ENCODE measurements around the gene SH3RF3. TPM values are rescaled to one million over a fixed set of nuclear protein-coding genes. Genes with fewer than 3 reads are reported as not detected.

SH3RF3 gene
- total RNA-seq, 1 donor from 2014 or later, result 0.28 TPM

DNA sequence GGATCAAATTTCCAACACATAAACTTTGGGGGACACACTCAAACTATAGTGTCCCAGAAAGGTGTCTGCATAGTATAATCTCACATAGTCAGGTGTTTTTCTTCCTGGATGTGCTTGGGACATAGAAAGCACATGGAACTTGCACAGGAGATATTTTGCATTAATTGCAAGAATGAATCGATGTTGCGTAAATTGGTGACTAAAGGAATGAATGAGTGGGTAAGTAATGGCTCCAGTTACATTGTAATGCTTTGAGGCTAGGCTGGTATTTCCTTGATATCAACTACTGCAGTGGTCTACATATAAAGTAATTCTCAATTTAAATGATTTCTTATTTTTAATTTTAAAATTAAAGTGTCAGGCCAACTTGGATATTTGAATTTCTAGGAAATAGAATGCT, 53.4 kb downstream of the SH3RF3 start:
- Mint-ChIP-seq H3K36me3 (peaks cover 8% of the 10 kb centered on the region), H3K4me1 (peaks cover 18% of the 10 kb centered on the region), H3K9me3 (peaks cover 24% of the 10 kb centered on the region), H3K4me3 (no peak overlapping the region), H3K27me3 (ENCODE audit: insufficient read depth, low read depth) (peaks cover 2% of the 10 kb centered on the region), H3K27ac (no peak overlapping the region)
- Histone ChIP-seq H3K36me3 (no peaks in the 10 kb centered on the region), H3K4me1 (peaks cover 4% of the 10 kb centered on the region), H3K27me3 (no peaks in the 10 kb centered on the region), H3F3A (ENCODE audit: low read depth) (no peaks in the 10 kb centered on the region), H3K4me2 (no peak overlapping the region), H3K27ac (no peak overlapping the region), H3K9ac (no peak overlapping the region), H3K79me2 (ENCODE audit: low read depth) (no peaks in the 10 kb centered on the region), H2AFZ (replicated peaks) (no peak overlapping the region), H4K20me1 (ENCODE audit: low read depth) (no peaks in the 10 kb centered on the region), H3K4me3 (no peak overlapping the region), H3K9me3 (ENCODE audit: low read depth) (no peaks in the 10 kb centered on the region)
- TF ChIP-seq CTCF (IDR thresholded peaks at IDR 0.05) (no peak), EZH2 (IDR thresholded peaks at IDR 0.05) (no peak), EZH2phosphoT487 (IDR thresholded peaks at IDR 0.05) (no peak)
- no peak for DNase-seq (ENCODE audit: low spot score)

DNA sequence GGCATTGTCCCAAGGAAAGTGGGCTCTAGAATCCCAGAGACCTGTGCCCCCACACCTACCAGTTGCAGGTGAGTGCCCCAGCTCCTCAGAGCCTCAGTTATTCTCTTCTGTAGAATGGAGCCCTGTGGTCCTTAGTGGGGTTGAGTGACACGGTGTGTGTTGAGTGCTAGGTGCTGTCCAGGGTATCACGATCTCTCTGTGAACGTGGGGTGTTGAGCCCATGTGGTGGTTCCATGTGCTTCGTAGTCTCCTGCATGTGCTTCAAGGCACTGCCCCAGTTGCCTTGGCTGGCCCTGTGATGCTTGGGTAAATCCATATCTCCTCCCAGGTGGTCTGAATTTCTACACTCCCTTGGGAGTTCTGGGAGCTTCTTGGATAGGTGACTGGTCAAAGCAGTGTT, 54.9 kb downstream of the SH3RF3 start:
- Histone ChIP-seq H2AFZ (replicated peaks) (no peak overlapping the region), H3K9ac (no peak overlapping the region), H3K4me3 (no peak overlapping the region), H3K9me3 (ENCODE audit: low read depth) (no peaks in the 10 kb centered on the region), H3K4me1 (no peaks in the 10 kb centered on the region), H3K27ac (no peak overlapping the region), H3K27me3 (no peaks in the 10 kb centered on the region), H3F3A (ENCODE audit: low read depth) (no peaks in the 10 kb centered on the region), H3K79me2 (ENCODE audit: low read depth) (no peaks in the 10 kb centered on the region), H3K4me2 (no peak overlapping the region), H3K36me3 (no peaks in the 10 kb centered on the region), H4K20me1 (ENCODE audit: low read depth) (no peaks in the 10 kb centered on the region)
- Mint-ChIP-seq H3K36me3 (peaks cover 8% of the 10 kb centered on the region), H3K9me3 (peaks cover 21% of the 10 kb centered on the region), H3K27ac (no peak overlapping the region), H3K4me3 (no peak overlapping the region), H3K27me3 (ENCODE audit: insufficient read depth, low read depth) (peaks cover 2% of the 10 kb centered on the region), H3K4me1 (peaks cover 19% of the 10 kb centered on the region)
- TF ChIP-seq CTCF (IDR thresholded peaks at IDR 0.05) (no peak), EZH2phosphoT487 (IDR thresholded peaks at IDR 0.05) (no peak), EZH2 (IDR thresholded peaks at IDR 0.05) (no peak)
- no peak for DNase-seq (ENCODE audit: low spot score)

DNA sequence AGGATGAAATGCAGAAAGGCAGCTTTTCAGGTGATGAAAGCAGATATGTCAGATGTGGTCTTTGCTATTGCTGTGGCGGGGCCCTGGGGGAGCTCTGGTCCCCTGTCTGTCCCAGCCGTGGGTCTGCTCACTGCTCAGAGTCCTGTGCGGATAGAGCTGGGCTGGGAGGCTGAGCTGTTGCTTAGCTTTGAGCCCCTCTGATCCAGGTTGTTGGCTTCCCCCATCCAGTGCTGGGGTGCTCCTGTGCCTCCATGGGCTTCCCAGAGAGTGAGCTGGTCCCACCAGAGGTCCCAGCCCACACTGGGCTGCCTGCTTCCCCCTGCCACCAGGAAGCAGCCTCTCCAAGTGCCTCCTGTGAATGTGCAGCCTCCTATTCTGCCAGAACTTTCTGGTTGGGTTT, 55.4 kb downstream of the SH3RF3 start:
- no peak overlapping the region for H3K27ac Mint-ChIP-seq
- no peak for DNase-seq (ENCODE audit: low spot score)
- TF ChIP-seq CTCF (IDR thresholded peaks at IDR 0.05), result no peak
- TF ChIP-seq EZH2phosphoT487 (IDR thresholded peaks at IDR 0.05), result no peak
- TF ChIP-seq EZH2 (IDR thresholded peaks at IDR 0.05), result no peak
- peaks cover 21% of the 10 kb centered on the region for H3K4me1 Mint-ChIP-seq
- H4K20me1 ChIP-seq (ENCODE audit: low read depth), result no peaks in the 10 kb centered on the region
- H3F3A ChIP-seq (ENCODE audit: low read depth), result no peaks in the 10 kb centered on the region
- H3K27me3 ChIP-seq, result no peaks in the 10 kb centered on the region
- H2AFZ ChIP-seq (replicated peaks), result no peak overlapping the region
- no peak overlapping the region for H3K9ac ChIP-seq
- peaks cover 2% of the 10 kb centered on the region for H3K27me3 Mint-ChIP-seq (ENCODE audit: insufficient read depth, low read depth)
- H3K9me3 Mint-ChIP-seq, result peaks cover 17% of the 10 kb centered on the region
- peaks cover 8% of the 10 kb centered on the region for H3K36me3 Mint-ChIP-seq
- H3K4me2 ChIP-seq, result no peak overlapping the region
- H3K36me3 ChIP-seq, result no peaks in the 10 kb centered on the region
- no peaks in the 10 kb centered on the region for H3K9me3 ChIP-seq (ENCODE audit: low read depth)
- no peak overlapping the region for H3K4me3 ChIP-seq
- no peak overlapping the region for H3K27ac ChIP-seq
- H3K4me3 Mint-ChIP-seq, result no peak overlapping the region
- H3K79me2 ChIP-seq (ENCODE audit: low read depth), result no peaks in the 10 kb centered on the region
- H3K4me1 ChIP-seq, result no peaks in the 10 kb centered on the region
